ENCODE measurements around the gene SLC22A17. TPM values are rescaled to one million over a fixed set of nuclear protein-coding genes. Genes with fewer than 3 reads are reported as not detected.
A peak's percentile ranks its signal among the peaks of the same experiment; 100 is the strongest.

The SLC22A17 gene
- total RNA-seq, 1 experiment from 2014 or later: 25.9 TPM

- in situ Hi-C loops (cut with HindIII; ENCODE audit: low sequenced_read_pairs): no loop called here
- peak; percentile 42 for DNase-seq (ENCODE audit: low spot score)
These were observed 13.8 kb upstream of the SLC22A17 start for GRCh38 chr14:23366426-23366921.

GRCh38 chr14:23365732-23366425 lies 13.2 kb upstream of the SLC22A17 start:
- in situ Hi-C loops (cut with HindIII; ENCODE audit: low sequenced_read_pairs): no loop called here
- DNase-seq (ENCODE audit: low spot score): peak; percentile 45

- no peak for DNase-seq (ENCODE audit: low spot score)
- in situ Hi-C loops (cut with HindIII; ENCODE audit: low sequenced_read_pairs): no loop called here
These were observed 12.5 kb upstream of the SLC22A17 start, which contains the start of gene EFS for GRCh38 chr14:23365036-23365731. Gene EFS (minus strand): TSS chr14:23365172. CDS start chr14:23365025, 147 bp downstream.

- in situ Hi-C loops (cut with HindIII; ENCODE audit: low sequenced_read_pairs): no loop called here
- peak; percentile 57 for DNase-seq (ENCODE audit: low spot score)
These were observed 11.7 kb upstream of the SLC22A17 start for GRCh38 chr14:23364164-23365035.

- DNase-seq (ENCODE audit: low spot score): no peak
- in situ Hi-C loops (cut with HindIII; ENCODE audit: low sequenced_read_pairs): no loop called here
These were observed 9.5 kb upstream of the SLC22A17 start for GRCh38 chr14:23362200-23362599.

GRCh38 chr14:23361763-23362162 lies 9.1 kb upstream of the SLC22A17 start:
- in situ Hi-C loops (cut with HindIII; ENCODE audit: low sequenced_read_pairs): no loop called here
- no peak for DNase-seq (ENCODE audit: low spot score)

GRCh38 chr14:23361320-23361719 lies 8.6 kb upstream of the SLC22A17 start:
- in situ Hi-C loops (cut with HindIII; ENCODE audit: low sequenced_read_pairs): no loop called here
- no peak for DNase-seq (ENCODE audit: low spot score)

GRCh38 chr14:23360496-23360895 lies 7.8 kb upstream of the SLC22A17 start:
- in situ Hi-C loops (cut with HindIII; ENCODE audit: low sequenced_read_pairs): no loop called here
- DNase-seq (ENCODE audit: low spot score): no peak

- DNase-seq (ENCODE audit: low spot score): no peak
- in situ Hi-C loops (cut with HindIII; ENCODE audit: low sequenced_read_pairs): no loop called here
These were observed 7.2 kb upstream of the SLC22A17 start for GRCh38 chr14:23359722-23360447.

GRCh38 chr14:23359167-23359626 lies 6.5 kb upstream of the SLC22A17 start:
- in situ Hi-C loops (cut with HindIII; ENCODE audit: low sequenced_read_pairs): no loop called here

GRCh38 chr14:23358553-23359166 lies 6.0 kb upstream of the SLC22A17 start:
- in situ Hi-C loops (cut with HindIII; ENCODE audit: low sequenced_read_pairs): no loop called here
- DNase-seq (ENCODE audit: low spot score): no peak

More at GRCh38 chr14:23359167-23359626, 6.5 kb upstream of the SLC22A17 start:
- DNase-seq (ENCODE audit: low spot score): no peak

- no peak for DNase-seq (ENCODE audit: low spot score)
- in situ Hi-C loops (cut with HindIII; ENCODE audit: low sequenced_read_pairs): no loop called here
These were observed 5.4 kb upstream of the SLC22A17 start for GRCh38 chr14:23358042-23358441.

GRCh38 chr14:23357261-23357660 lies 4.6 kb upstream of the SLC22A17 start:
- in situ Hi-C loops (cut with HindIII; ENCODE audit: low sequenced_read_pairs): no loop called here
- no peak for DNase-seq (ENCODE audit: low spot score)

- no peak for DNase-seq (ENCODE audit: low spot score)
These were observed 4.0 kb upstream of the SLC22A17 start for GRCh38 chr14:23356662-23357061.

GRCh38 chr14:23355871-23356435 lies 3.3 kb upstream of the SLC22A17 start:
- no peak for DNase-seq (ENCODE audit: low spot score)
- in situ Hi-C loops (cut with HindIII; ENCODE audit: low sequenced_read_pairs): no loop called here

More at GRCh38 chr14:23356662-23357061, 4.0 kb upstream of the SLC22A17 start:
- in situ Hi-C loops (cut with HindIII; ENCODE audit: low sequenced_read_pairs): no loop called here

- in situ Hi-C loops (cut with HindIII; ENCODE audit: low sequenced_read_pairs): no loop called here
- DNase-seq (ENCODE audit: low spot score): no peak
These were observed 2.3 kb upstream of the SLC22A17 start for GRCh38 chr14:23354990-23355389.

- DNase-seq (ENCODE audit: low spot score): no peak
- in situ Hi-C loops (cut with HindIII; ENCODE audit: low sequenced_read_pairs): no loop called here
These were observed 720 bp upstream of the SLC22A17 start for GRCh38 chr14:23353433-23353780.

Data from G401 (cell line).